ENCODE results near the gene MICU2.

DNA sequence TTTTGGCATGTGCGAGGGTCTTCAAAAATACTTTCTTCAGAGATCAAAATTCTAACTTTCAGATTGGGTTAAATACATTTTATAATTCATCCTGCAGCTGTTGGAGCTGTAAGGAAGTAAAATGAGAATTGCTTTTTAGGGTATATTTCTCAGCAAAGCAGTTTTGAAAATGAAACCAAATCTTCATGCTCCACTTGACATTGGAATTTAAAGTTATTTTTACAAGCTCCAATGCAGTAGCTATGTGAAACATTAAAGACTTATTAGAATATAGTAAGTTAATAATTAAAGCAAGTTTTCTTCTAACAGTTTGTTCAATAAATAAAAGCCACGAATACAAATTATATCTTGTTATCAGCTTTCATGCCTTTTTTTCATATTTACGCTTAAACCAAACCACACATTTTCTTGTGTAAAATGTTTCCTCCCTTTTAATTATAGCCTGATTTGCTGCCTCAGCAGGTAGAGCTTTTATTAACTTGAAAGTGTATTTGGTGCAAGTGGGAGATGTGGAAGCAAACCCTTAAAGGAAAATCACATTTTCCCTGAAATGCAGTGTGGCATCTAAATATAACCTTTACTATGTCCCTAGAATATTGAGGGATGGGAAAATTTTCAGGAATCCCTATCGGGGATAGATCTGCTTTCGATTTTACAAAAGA lies 12.4 kb upstream of the MICU2 start:
- TF ChIP-seq, protein P1, sequence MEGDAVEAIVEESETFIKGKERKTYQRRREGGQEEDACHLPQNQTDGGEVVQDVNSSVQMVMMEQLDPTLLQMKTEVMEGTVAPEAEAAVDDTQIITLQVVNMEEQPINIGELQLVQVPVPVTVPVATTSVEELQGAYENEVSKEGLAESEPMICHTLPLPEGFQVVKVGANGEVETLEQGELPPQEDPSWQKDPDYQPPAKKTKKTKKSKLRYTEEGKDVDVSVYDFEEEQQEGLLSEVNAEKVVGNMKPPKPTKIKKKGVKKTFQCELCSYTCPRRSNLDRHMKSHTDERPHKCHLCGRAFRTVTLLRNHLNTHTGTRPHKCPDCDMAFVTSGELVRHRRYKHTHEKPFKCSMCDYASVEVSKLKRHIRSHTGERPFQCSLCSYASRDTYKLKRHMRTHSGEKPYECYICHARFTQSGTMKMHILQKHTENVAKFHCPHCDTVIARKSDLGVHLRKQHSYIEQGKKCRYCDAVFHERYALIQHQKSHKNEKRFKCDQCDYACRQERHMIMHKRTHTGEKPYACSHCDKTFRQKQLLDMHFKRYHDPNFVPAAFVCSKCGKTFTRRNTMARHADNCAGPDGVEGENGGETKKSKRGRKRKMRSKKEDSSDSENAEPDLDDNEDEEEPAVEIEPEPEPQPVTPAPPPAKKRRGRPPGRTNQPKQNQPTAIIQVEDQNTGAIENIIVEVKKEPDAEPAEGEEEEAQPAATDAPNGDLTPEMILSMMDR (IDR thresholded peaks at IDR 0.05), result no peak
- TF ChIP-seq POLR2A (IDR thresholded peaks at IDR 0.05) (no peak), POLR2AphosphoS5 (IDR thresholded peaks at IDR 0.05) (no peak), EP300 (IDR thresholded peaks at IDR 0.05) (no peak)

All from suprapubic skin (tissue), 4 donors.